NT2/D1 (cell line): ENCODE measurements around the gene SLC25A45.

Source experiments
- DNase-seq: peaks from one replicate; pipeline ENCODE4 v3.0.0-alpha.2; 2011; ENCODE audit warnings: low read depth, low spot score
- H3K27me3 ChIP-seq: 2 replicates; pipeline ENCODE4 v1.6.0; 2011; ENCODE audit warnings: mild to moderate bottlenecking; ENCODE audit not compliant: insufficient read length, insufficient read depth
- H3K36me3 ChIP-seq: 2 replicates; pipeline ENCODE4 v1.6.1; 2011; ENCODE audit warnings: mild to moderate bottlenecking, low read length, mixed read lengths; ENCODE audit not compliant: insufficient read depth, insufficient read length
- H3K4me1 ChIP-seq: 2 replicates; pipeline ENCODE4 v1.5.1; 2011; ENCODE audit not compliant: insufficient read depth, insufficient read length
- H3K4me3 ChIP-seq: 2 replicates; pipeline ENCODE4 v1.5.1; 2011; ENCODE audit warnings: low read depth; ENCODE audit not compliant: insufficient read length
- H3K9ac ChIP-seq: 2 replicates; pipeline ENCODE4 v1.6.0; 2011; ENCODE audit warnings: low read depth; ENCODE audit not compliant: insufficient read length
- H3K9me3 ChIP-seq: 2 replicates; pipeline ENCODE4 v1.5.1; 2011; ENCODE audit warnings: mild to moderate bottlenecking, low read length; ENCODE audit not compliant: insufficient read depth
- SUZ12 ChIP-seq: IDR thresholded peaks from 2 replicates; pipeline ENCODE4 v1.6.1; 2011; ENCODE audit not compliant: insufficient read length, insufficient read depth; ENCODE audit errors: extremely low read depth
- YY1 ChIP-seq: IDR thresholded peaks from 2 replicates; pipeline ENCODE4 v1.6.1; 2011; ENCODE audit not compliant: insufficient read length, insufficient read depth
- ZNF274 ChIP-seq: IDR thresholded peaks from 2 replicates; pipeline ENCODE4 v1.6.1; 2011; ENCODE audit warnings: mild to moderate bottlenecking, low read depth, low read length

Gene SLC25A45

GRCh38 chr11:65386307-65387140, 4.1 kb upstream of the SLC25A45 start, which contains the start of gene FRMD8:
FRMD8 (plus strand) TSS chr11:65386637; CDS start chr11:65387037, 400 bp downstream.
- peak within 1 kb of the TSS; percentile 98 for H3K9ac ChIP-seq

GRCh38 chr11:65384301-65384889, 1.9 kb upstream of the SLC25A45 start:
- DNase-seq: no peak
- peaks cover 20% of the 10 kb centered on the region for H3K4me1 ChIP-seq
- TF ChIP-seq YY1 (no peak), SUZ12 (no peak), ZNF274 (no peak)
- H3K9ac ChIP-seq: peak overlapping the region; percentile 51
- H3K27me3 ChIP-seq: no peaks in the 10 kb centered on the region
- H3K9me3 ChIP-seq: no peaks in the 10 kb centered on the region
- peaks cover 18% of the 10 kb centered on the region for H3K36me3 ChIP-seq
- no peak overlapping the region for H3K4me3 ChIP-seq

More at GRCh38 chr11:65386307-65387140, 4.1 kb upstream of the SLC25A45 start, which contains the start of gene FRMD8:
- Histone ChIP-seq H3K9me3 (no peaks in the 10 kb centered on the region), H3K36me3 (peaks cover 29% of the 10 kb centered on the region), H3K4me3 (peak within 1 kb of the TSS; percentile 86), H3K4me1 (peaks cover 38% of the 10 kb centered on the region), H3K27me3 (no peaks in the 10 kb centered on the region)
- DNase-seq: no peak
- no peak for TF ChIP-seq SUZ12
- no peak for TF ChIP-seq ZNF274
- TF ChIP-seq YY1: no peak

GRCh38 chr11:65383778-65384177, 1.3 kb upstream of the SLC25A45 start:
- Histone ChIP-seq H3K4me3 (no peak overlapping the region), H3K4me1 (peaks cover 17% of the 10 kb centered on the region), H3K9ac (no peak overlapping the region), H3K36me3 (peaks cover 11% of the 10 kb centered on the region), H3K9me3 (no peaks in the 10 kb centered on the region), H3K27me3 (no peaks in the 10 kb centered on the region)
- TF ChIP-seq YY1 (no peak), ZNF274 (no peak), SUZ12 (no peak)
- no peak for DNase-seq

- H3K36me3 ChIP-seq: peaks cover 3% of the 10 kb centered on the region
- no peaks in the 10 kb centered on the region for H3K9me3 ChIP-seq
- no peak for DNase-seq
- no peak for TF ChIP-seq YY1
- TF ChIP-seq SUZ12: no peak
- no peak for TF ChIP-seq ZNF274
- peaks cover 17% of the 10 kb centered on the region for H3K4me1 ChIP-seq
- H3K4me3 ChIP-seq: peak overlapping the region; percentile 31
- no peaks in the 10 kb centered on the region for H3K27me3 ChIP-seq
- peak overlapping the region; percentile 81 for H3K9ac ChIP-seq
These were observed 440 bp upstream of the SLC25A45 start for GRCh38 chr11:65382804-65383368.

GRCh38 chr11:65381716-65382032, 772 bp downstream of the SLC25A45 start:
- H3K9me3 ChIP-seq: no peaks in the 10 kb centered on the region
- H3K36me3 ChIP-seq: no peaks in the 10 kb centered on the region
- DNase-seq: no peak
- H3K27me3 ChIP-seq: no peaks in the 10 kb centered on the region
- TF ChIP-seq SUZ12: no peak
- TF ChIP-seq ZNF274: no peak
- no peak for TF ChIP-seq YY1
- peak overlapping the region; percentile 81 for H3K9ac ChIP-seq
- peaks cover 17% of the 10 kb centered on the region for H3K4me1 ChIP-seq
- H3K4me3 ChIP-seq: peak overlapping the region; percentile 31

GRCh38 chr11:65380460-65381119, 1.9 kb downstream of the SLC25A45 start:
- H3K36me3 ChIP-seq: no peaks in the 10 kb centered on the region
- H3K4me3 ChIP-seq: no peak overlapping the region
- no peak overlapping the region for H3K9ac ChIP-seq
- no peak for DNase-seq
- no peaks in the 10 kb centered on the region for H3K27me3 ChIP-seq
- TF ChIP-seq SUZ12 (no peak), ZNF274 (no peak)
- no peaks in the 10 kb centered on the region for H3K9me3 ChIP-seq
- peaks cover 24% of the 10 kb centered on the region for H3K4me1 ChIP-seq
